ENCODE measurements around the gene ACOX2. TPM values are rescaled to one million over a fixed set of nuclear protein-coding genes. Genes with fewer than 3 reads are reported as not detected.

The ACOX2 gene
- total and polyA plus RNA-seq, 2 of the 13 experiments (the other 11 are each of a cell fraction or from before 2014, with no cell fraction given), result 42.6 to 98.5 TPM

- TF ChIP-seq ZNF318 (CRISPR knock-in tag; IDR thresholded peaks at IDR 0.05) (no peak), MTERF4 (CRISPR knock-in tag; IDR thresholded peaks at IDR 0.05) (no peak), ZNF292 (CRISPR knock-in tag; IDR thresholded peaks at IDR 0.05; ENCODE audit: borderline replicate concordance, low read depth) (0 out of 2 replicates have a peak, but pooled peaks have one; percentile 28), NR0B2 (CRISPR knock-in tag; IDR thresholded peaks at IDR 0.05) (no peak), NONO (IDR thresholded peaks at IDR 0.05) (no peak), NONO (CRISPR knock-in tag; conservative IDR thresholded peaks at IDR 0.05) (no peak), PHF20 (CRISPR knock-in tag; IDR thresholded peaks at IDR 0.05) (no peak), REXO4 (CRISPR knock-in tag; IDR thresholded peaks at IDR 0.05; ENCODE audit: borderline replicate concordance) (no peak), HNRNPH1 (optimal IDR thresholded peaks at IDR 0.05; ENCODE audit: low read depth, low read length) (no peak), DZIP1 (CRISPR knock-in tag; IDR thresholded peaks at IDR 0.05) (no peak)
These were observed 48.0 kb downstream of the ACOX2 start (continued) for GRCh38 chr3:58488967-58489366.
